Spleen (tissue), 11 donors: Measurements from ENCODE around the gene TMEM131. TPM values are rescaled to one million over a fixed set of nuclear protein-coding genes. Genes with fewer than 3 reads are reported as not detected.

Source experiments
- DNase-seq: peaks from one replicate; pipeline ENCODE4 v3.0.0-alpha.2; 2020
- H3K27ac ChIP-seq, 8 donors: fragments of 200-600 bp; sonication (generic) in 7 of 8; 1 replicate in 4 of 8; 2 replicates in 4 of 8; pipeline versions ENCODE4 v1.5.0 to v1.8.0; 2016 to 2021; ENCODE audit warnings: inconsistent platforms in 4 of 8, mild to moderate bottlenecking in 4 of 8, moderate library complexity in 1 of 8
- H3K27me3 ChIP-seq, 7 donors: fragments of 200-600 bp; sonication (generic) in 6 of 7; replicated peaks in 1 of 7; 1 replicate in 4 of 7; 2 replicates in 3 of 7; pipeline versions ENCODE4 v1.5.0 to v1.8.0; 2016 to 2021; ENCODE audit warnings: inconsistent platforms in 3 of 7, mild to moderate bottlenecking in 1 of 7
- H3K36me3 ChIP-seq, 6 donors: fragments of 200-600 bp; sonication (generic) in 5 of 6; 1 replicate in 4 of 6; 2 replicates in 2 of 6; pipeline versions ENCODE4 v1.5.0 to v1.8.0; 2016 to 2021; ENCODE audit warnings: inconsistent platforms in 2 of 6
- H3K4me1 ChIP-seq, 6 donors: fragments of 200-600 bp; sonication (generic) in 5 of 6; 1 replicate in 3 of 6; 2 replicates in 3 of 6; pipeline versions ENCODE4 v1.5.0 to v1.8.0; 2016 to 2021; ENCODE audit warnings: inconsistent platforms in 3 of 6
- H3K4me3 ChIP-seq, 8 donors: fragments of 200-600 bp; sonication (generic) in 7 of 8; 1 replicate in 4 of 8; 2 replicates in 4 of 8; pipeline versions ENCODE4 v1.5.0 to v1.8.0; 2016 to 2021; ENCODE audit warnings: inconsistent platforms in 4 of 8, mild to moderate bottlenecking in 4 of 8, moderate library complexity in 2 of 8
- H3K9me3 ChIP-seq, 8 donors: fragments of 200-600 bp; sonication (generic) in 7 of 8; 1 replicate in 4 of 8; 2 replicates in 4 of 8; pipeline versions ENCODE4 v1.5.0 to v1.8.0; 2016 to 2021; ENCODE audit warnings: inconsistent platforms in 4 of 8
- POLR2A ChIP-seq, 3 donors: fragments of 450-650 bp; IDR thresholded peaks; one replicate each; pipeline ENCODE4 v1.5.1; 2017; ENCODE audit warnings: antibody characterized with exemption in 3 of 3, mild to moderate bottlenecking in 1 of 3
- POLR2AphosphoS5 ChIP-seq, 3 donors: sonication (generic); formaldehyde crosslinking; IDR thresholded peaks; one replicate each; pipeline ENCODE4 v1.5.1; 2017; ENCODE audit warnings: antibody characterized with exemption in 3 of 3
- WGBS, 5 donors: extraction: QIAGEN DNeasy Blood & Tissue Kit in 3 of 5; methylation state at CpG; one replicate each; pipeline versions ENCODE4 v1.1.5 to v1.1.7; 2013 to 2018; 5-methylcytosine and 5-hydroxymethylcytosine counted together
- intact Hi-C: fragments of 100-400 bp; cut with DNase I; formaldehyde crosslinking; loops from one replicate; pipeline ENCODE4 v1.15.0; 2023; ENCODE audit warnings: low total_unique reads
- polyA plus RNA-seq, 3 donors: library from polyadenylated mRNA; stranded (reverse); fragments of 200-250 nt; gene quantifications; one replicate each; pipeline ENCODE4 v1.2.1, GENCODE V29; 2013
- total RNA-seq, 7 donors: library from RNA; depleted of rRNA in 3 of 7; stranded (reverse); fragments of >200 nt in 3 of 7; fragmentation: NEBNext Ultra II Directional in 4 of 7; extraction: Animal tissue kit (Norgen Biotek cat#: 25700) in 4 of 7; gene quantifications; one replicate each; pipeline versions ENCODE4 v1.1.0 to v1.2.1, GENCODE V29; 2016 to 2021
- TF ChIP-seq, protein P1 (sequence below), 11 experiments: fragments of 200-600 bp in 7 of 11; fragments of 450-650 bp in 4 of 11; sonication (generic) in 4 of 11; IDR thresholded peaks in 8 of 11; conservative IDR thresholded peaks in 3 of 11; 1 replicate in 7 of 11; 2 replicates in 4 of 11; pipeline versions ENCODE4 v1.4.0 to v1.8.0; 2016 to 2021; ENCODE audit warnings: antibody characterized with exemption in 11 of 11, inconsistent platforms in 4 of 11, mild to moderate bottlenecking in 1 of 11
- donor health status: healthy with polysubstance abuse.
- donor health status: DM: no; HTN: no; CAD: no; lungs with moderate emphysema.
- donor health status: DM: no; HTN: no; CAD: no.
- donor health status: Bipolar disorder and iron deficiency.
- donor health status: healthy.
- donor health status: DM: no; HTN: no; CAD: no.
- donor health status: DM: yes; HTN: yes; CAD: no.

TMEM131 gene
- total and polyA plus RNA-seq, 10 donors: 9.2 to 74.0 (median 61.6) TPM

DNA sequence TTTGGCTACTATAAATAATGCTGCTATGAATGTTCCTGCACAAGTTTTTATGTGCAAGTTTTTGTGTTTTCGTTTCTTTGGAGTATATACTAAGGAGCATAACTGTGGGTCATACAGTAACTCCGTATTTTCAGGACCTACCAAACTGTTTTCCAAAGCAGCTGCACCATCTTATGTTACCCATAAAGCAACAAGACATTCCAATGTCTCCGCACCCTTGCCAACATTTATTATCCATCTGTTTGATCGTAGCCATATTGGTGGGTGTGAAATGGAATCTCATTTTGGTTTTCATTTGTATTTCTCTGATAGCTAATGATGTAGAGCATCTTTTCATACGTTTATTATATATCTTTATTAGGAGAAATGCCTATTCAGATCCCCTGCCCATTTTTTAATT, 13.8 kb downstream of the TMEM131 start:
- Histone ChIP-seq H3K27me3 (no peaks in the 10 kb centered on the region), H3K4me3 (no peak overlapping the region), H3K9me3 (peaks cover 0 to 17% (median 14%) of the 10 kb centered on the region in 8 donors), H3K4me1 (peaks cover 0 to 73% (median 18%) of the 10 kb centered on the region in 6 donors), H3K27ac (no peak overlapping the region), H3K36me3 (peaks cover 0 to 23% (median 0%) of the 10 kb centered on the region in 6 donors)
- TF ChIP-seq POLR2AphosphoS5 (IDR thresholded peaks at IDR 0.05): no peak
- TF ChIP-seq, protein P1, sequence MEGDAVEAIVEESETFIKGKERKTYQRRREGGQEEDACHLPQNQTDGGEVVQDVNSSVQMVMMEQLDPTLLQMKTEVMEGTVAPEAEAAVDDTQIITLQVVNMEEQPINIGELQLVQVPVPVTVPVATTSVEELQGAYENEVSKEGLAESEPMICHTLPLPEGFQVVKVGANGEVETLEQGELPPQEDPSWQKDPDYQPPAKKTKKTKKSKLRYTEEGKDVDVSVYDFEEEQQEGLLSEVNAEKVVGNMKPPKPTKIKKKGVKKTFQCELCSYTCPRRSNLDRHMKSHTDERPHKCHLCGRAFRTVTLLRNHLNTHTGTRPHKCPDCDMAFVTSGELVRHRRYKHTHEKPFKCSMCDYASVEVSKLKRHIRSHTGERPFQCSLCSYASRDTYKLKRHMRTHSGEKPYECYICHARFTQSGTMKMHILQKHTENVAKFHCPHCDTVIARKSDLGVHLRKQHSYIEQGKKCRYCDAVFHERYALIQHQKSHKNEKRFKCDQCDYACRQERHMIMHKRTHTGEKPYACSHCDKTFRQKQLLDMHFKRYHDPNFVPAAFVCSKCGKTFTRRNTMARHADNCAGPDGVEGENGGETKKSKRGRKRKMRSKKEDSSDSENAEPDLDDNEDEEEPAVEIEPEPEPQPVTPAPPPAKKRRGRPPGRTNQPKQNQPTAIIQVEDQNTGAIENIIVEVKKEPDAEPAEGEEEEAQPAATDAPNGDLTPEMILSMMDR (IDR thresholded peaks at IDR 0.05 in 8 of 11, conservative IDR thresholded peaks at IDR 0.05 in 3 of 11): no peak
- TF ChIP-seq POLR2A (IDR thresholded peaks at IDR 0.05): no peak
- 86 to 99% (median 96%) methylated on average over 5 of the region's 5 CpGs for WGBS, 5 donors
- intact Hi-C loops: no loop called here
- no peak for DNase-seq

DNA sequence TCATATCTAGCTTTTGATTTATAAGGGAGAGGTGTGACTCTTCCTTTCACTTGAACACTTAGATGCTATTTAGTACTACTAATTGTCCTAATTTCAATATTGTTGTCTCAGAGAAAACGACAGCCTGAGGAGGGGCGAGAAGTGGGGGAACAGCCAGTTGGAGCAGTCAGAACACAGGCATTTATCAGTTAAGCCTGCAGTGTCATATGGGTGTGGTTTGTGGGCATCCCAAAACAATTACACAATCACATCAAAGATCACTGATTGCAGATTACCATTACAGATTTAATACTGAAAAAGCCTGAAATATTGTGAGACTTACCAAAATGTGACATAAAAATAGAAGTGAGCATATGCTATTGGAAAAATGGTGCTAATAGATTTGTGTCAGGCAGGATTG, 15.8 kb downstream of the TMEM131 start:
- H3K27me3 ChIP-seq: no peaks in the 10 kb centered on the region
- no peak overlapping the region for H3K4me3 ChIP-seq
- H3K4me1 ChIP-seq: peaks cover 0 to 54% (median 12%) of the 10 kb centered on the region in 6 donors
- no peak for TF ChIP-seq POLR2AphosphoS5 (IDR thresholded peaks at IDR 0.05)
- TF ChIP-seq, protein P1 (IDR thresholded peaks at IDR 0.05 in 8 of 11, conservative IDR thresholded peaks at IDR 0.05 in 3 of 11): no peak
- no peak for TF ChIP-seq POLR2A (IDR thresholded peaks at IDR 0.05)
- DNase-seq: no peak
- H3K27ac ChIP-seq: peak overlapping the region in 3 of 8 donors; percentile 29 to 62 (median 43)
- peaks cover 0 to 33% (median 27%) of the 10 kb centered on the region in 8 donors for H3K9me3 ChIP-seq
- H3K36me3 ChIP-seq: peaks cover 0 to 23% (median 0%) of the 10 kb centered on the region in 6 donors
- WGBS, 5 donors: 76 to 100% (median 86%) methylated on average over 2 of the region's 2 CpGs
- intact Hi-C loops: no loop called here

DNA sequence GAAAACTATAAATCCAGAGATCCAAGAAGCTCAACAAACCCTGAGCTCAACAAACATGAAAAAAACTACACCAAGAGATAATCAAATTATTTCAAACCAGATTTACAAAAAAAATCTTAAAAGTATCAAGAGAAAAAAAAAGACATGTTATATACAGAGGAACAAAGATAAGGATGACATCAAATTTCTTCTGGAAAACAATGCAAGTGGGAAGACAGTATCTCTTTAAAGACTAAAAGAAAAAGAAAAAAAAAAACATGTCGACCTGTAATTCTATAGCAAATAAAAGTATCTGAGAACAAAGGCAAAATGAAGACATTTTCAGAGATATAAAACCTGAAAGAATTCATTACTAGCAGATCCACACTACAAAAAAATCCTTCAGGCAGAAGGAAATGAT, 21.3 kb downstream of the TMEM131 start:
- no peak for DNase-seq
- Histone ChIP-seq H3K27me3 (no peaks in the 10 kb centered on the region), H3K27ac (no peak overlapping the region), H3K4me3 (no peak overlapping the region), H3K9me3 (peaks cover 0 to 53% (median 49%) of the 10 kb centered on the region in 8 donors), H3K36me3 (peaks cover 0 to 10% (median 0%) of the 10 kb centered on the region in 6 donors), H3K4me1 (peaks cover 0 to 35% (median 19%) of the 10 kb centered on the region in 6 donors)
- TF ChIP-seq POLR2A (IDR thresholded peaks at IDR 0.05) (no peak), POLR2AphosphoS5 (IDR thresholded peaks at IDR 0.05) (no peak)
- TF ChIP-seq, protein P1 (IDR thresholded peaks at IDR 0.05 in 8 of 11, conservative IDR thresholded peaks at IDR 0.05 in 3 of 11): no peak
- WGBS, 5 donors: 91 to 100% (median 94%) methylated on average over 1 of the region's 1 CpG
- intact Hi-C loops: no loop called here

DNA sequence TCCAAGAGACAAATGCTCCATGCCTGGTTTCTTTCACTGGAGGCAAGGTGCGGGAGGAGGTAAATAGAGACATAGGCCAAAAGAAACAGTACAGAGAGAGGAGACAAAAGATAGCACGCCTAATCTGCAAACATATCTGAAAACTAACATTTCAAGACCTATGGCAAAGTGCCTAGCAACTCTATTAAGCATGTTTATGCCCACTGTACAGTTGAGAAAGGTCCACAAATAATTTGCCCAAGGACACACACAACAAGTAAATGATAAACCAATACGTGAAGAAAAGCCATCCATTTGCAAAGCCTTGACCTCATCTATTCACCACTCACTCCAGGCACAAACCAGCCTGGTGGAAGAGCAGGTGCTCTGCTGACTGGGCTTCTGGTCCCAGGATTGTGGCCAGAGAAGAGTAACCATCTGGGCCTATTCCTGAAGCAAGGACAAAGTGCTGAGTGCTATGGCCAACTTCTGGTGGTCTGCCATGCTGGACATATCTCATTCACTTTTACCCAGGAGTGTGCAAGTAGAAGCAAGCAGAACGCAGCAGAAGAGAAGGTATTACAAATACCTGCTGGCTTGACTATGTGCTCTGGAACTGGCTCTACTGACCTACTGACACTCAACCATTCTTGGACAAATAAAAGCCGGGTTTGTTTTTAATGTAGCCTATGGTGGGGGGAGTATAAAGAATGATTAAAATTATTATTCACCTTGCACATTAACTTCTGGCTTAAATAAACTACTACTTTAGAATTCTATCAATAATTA, 25.3 kb downstream of the TMEM131 start:
- intact Hi-C loops: no loop called here
- Histone ChIP-seq H3K36me3 (no peaks in the 10 kb centered on the region), H3K27me3 (no peaks in the 10 kb centered on the region), H3K4me3 (no peak overlapping the region), H3K4me1 (peaks cover 8 to 67% (median 51%) of the 10 kb centered on the region in 6 donors), H3K9me3 (peaks cover 0 to 31% (median 29%) of the 10 kb centered on the region in 8 donors), H3K27ac (no peak overlapping the region)
- TF ChIP-seq, protein P1 (IDR thresholded peaks at IDR 0.05 in 8 of 11, conservative IDR thresholded peaks at IDR 0.05 in 3 of 11): no peak
- no peak for TF ChIP-seq POLR2AphosphoS5 (IDR thresholded peaks at IDR 0.05)
- TF ChIP-seq POLR2A (IDR thresholded peaks at IDR 0.05): no peak
- WGBS, 5 donors: 90 to 97% (median 92%) methylated on average over 5 of the region's 5 CpGs
- DNase-seq: no peak
